Activated naive CD8-positive, alpha-beta T cell (primary cell): Measurements from ENCODE around the gene FGFR4.

Experiments used
- H3K27ac Mint-ChIP-seq: one replicate; pipeline ENCODE4 v1.8.0; 2021; ENCODE audit warnings: mixed read lengths
- H3K27me3 Mint-ChIP-seq: one replicate; pipeline ENCODE4 v1.8.0; 2021; ENCODE audit warnings: mixed read lengths
- H3K36me3 Mint-ChIP-seq: one replicate; pipeline ENCODE4 v1.8.0; 2021; ENCODE audit warnings: mixed read lengths
- H3K4me1 Mint-ChIP-seq: one replicate; pipeline ENCODE4 v1.8.0; 2021; ENCODE audit warnings: low read depth, mixed read lengths
- H3K4me3 Mint-ChIP-seq: one replicate; pipeline ENCODE4 v1.8.0; 2021; ENCODE audit warnings: mild to moderate bottlenecking, mixed read lengths
- H3K9me3 Mint-ChIP-seq: one replicate; pipeline ENCODE4 v1.8.0; 2021; ENCODE audit warnings: low read depth, mixed read lengths

FGFR4 gene

GRCh38 chr5:177071666-177072385, 14.9 kb upstream of the FGFR4 start:
- no peak overlapping the region for H3K4me3 Mint-ChIP-seq
- H3K36me3 Mint-ChIP-seq = no peaks in the 10 kb centered on the region
- no peaks in the 10 kb centered on the region for H3K9me3 Mint-ChIP-seq
- H3K27me3 Mint-ChIP-seq = no peaks in the 10 kb centered on the region
- peaks cover 3% of the 10 kb centered on the region for H3K4me1 Mint-ChIP-seq
- no peak overlapping the region for H3K27ac Mint-ChIP-seq

GRCh38 chr5:177077335-177077734, 9.4 kb upstream of the FGFR4 start:
- Mint-ChIP-seq H3K4me3 (no peak overlapping the region), H3K9me3 (no peaks in the 10 kb centered on the region), H3K4me1 (no peaks in the 10 kb centered on the region), H3K36me3 (no peaks in the 10 kb centered on the region), H3K27ac (no peak overlapping the region), H3K27me3 (no peaks in the 10 kb centered on the region)

- no peaks in the 10 kb centered on the region for H3K27me3 Mint-ChIP-seq
- H3K36me3 Mint-ChIP-seq = no peaks in the 10 kb centered on the region
- H3K27ac Mint-ChIP-seq = no peak overlapping the region
- no peaks in the 10 kb centered on the region for H3K4me1 Mint-ChIP-seq
- H3K9me3 Mint-ChIP-seq = no peaks in the 10 kb centered on the region
- no peak overlapping the region for H3K4me3 Mint-ChIP-seq
Measured at GRCh38 chr5:177079606-177080005, 7.1 kb upstream of the FGFR4 start.

- no peak overlapping the region for H3K27ac Mint-ChIP-seq
- H3K27me3 Mint-ChIP-seq = no peaks in the 10 kb centered on the region
- H3K36me3 Mint-ChIP-seq = no peaks in the 10 kb centered on the region
- H3K9me3 Mint-ChIP-seq = no peaks in the 10 kb centered on the region
- H3K4me1 Mint-ChIP-seq = no peaks in the 10 kb centered on the region
- H3K4me3 Mint-ChIP-seq = no peak overlapping the region
Measured at GRCh38 chr5:177080265-177080664, 6.5 kb upstream of the FGFR4 start.

GRCh38 chr5:177081859-177082258, 4.9 kb upstream of the FGFR4 start:
- H3K27ac Mint-ChIP-seq = no peak overlapping the region
- H3K4me1 Mint-ChIP-seq = peaks cover 5% of the 10 kb centered on the region
- no peaks in the 10 kb centered on the region for H3K27me3 Mint-ChIP-seq
- H3K9me3 Mint-ChIP-seq = no peaks in the 10 kb centered on the region
- no peak overlapping the region for H3K4me3 Mint-ChIP-seq
- no peaks in the 10 kb centered on the region for H3K36me3 Mint-ChIP-seq

- Mint-ChIP-seq H3K4me1 (peaks cover 10% of the 10 kb centered on the region), H3K4me3 (no peak overlapping the region), H3K9me3 (no peaks in the 10 kb centered on the region), H3K36me3 (no peaks in the 10 kb centered on the region), H3K27me3 (peaks cover 2% of the 10 kb centered on the region), H3K27ac (no peak overlapping the region)
Measured at GRCh38 chr5:177083357-177083756, 3.4 kb upstream of the FGFR4 start.

GRCh38 chr5:177084175-177084574, 2.5 kb upstream of the FGFR4 start:
- Mint-ChIP-seq H3K4me3 (no peak overlapping the region), H3K9me3 (no peaks in the 10 kb centered on the region), H3K27ac (no peak overlapping the region), H3K36me3 (no peaks in the 10 kb centered on the region), H3K27me3 (peaks cover 5% of the 10 kb centered on the region), H3K4me1 (peaks cover 10% of the 10 kb centered on the region)

- no peaks in the 10 kb centered on the region for H3K36me3 Mint-ChIP-seq
- peak overlapping the region; percentile 77 for H3K4me3 Mint-ChIP-seq
- no peaks in the 10 kb centered on the region for H3K9me3 Mint-ChIP-seq
- H3K27me3 Mint-ChIP-seq = peaks cover 5% of the 10 kb centered on the region
- H3K27ac Mint-ChIP-seq = peak overlapping the region; percentile 37
- H3K4me1 Mint-ChIP-seq = peaks cover 10% of the 10 kb centered on the region
Measured at GRCh38 chr5:177085985-177086653, 596 bp upstream of the FGFR4 start.

GRCh38 chr5:177087398-177088005, 787 bp downstream of the FGFR4 start:
- peak overlapping the region; percentile 20 for H3K4me3 Mint-ChIP-seq
- H3K36me3 Mint-ChIP-seq = no peaks in the 10 kb centered on the region
- no peak overlapping the region for H3K27ac Mint-ChIP-seq
- peaks cover 10% of the 10 kb centered on the region for H3K4me1 Mint-ChIP-seq
- no peaks in the 10 kb centered on the region for H3K9me3 Mint-ChIP-seq
- peaks cover 5% of the 10 kb centered on the region for H3K27me3 Mint-ChIP-seq

- peaks cover 10% of the 10 kb centered on the region for H3K4me1 Mint-ChIP-seq
- no peak overlapping the region for H3K27ac Mint-ChIP-seq
- peaks cover 5% of the 10 kb centered on the region for H3K27me3 Mint-ChIP-seq
- no peak overlapping the region for H3K4me3 Mint-ChIP-seq
- no peaks in the 10 kb centered on the region for H3K9me3 Mint-ChIP-seq
- no peaks in the 10 kb centered on the region for H3K36me3 Mint-ChIP-seq
Measured at GRCh38 chr5:177089127-177089526, 2.4 kb downstream of the FGFR4 start.

- Mint-ChIP-seq H3K36me3 (no peaks in the 10 kb centered on the region), H3K27ac (no peak overlapping the region), H3K4me3 (no peak overlapping the region)
Measured at GRCh38 chr5:177089825-177090641, 3.3 kb downstream of the FGFR4 start.

GRCh38 chr5:177090813-177091212, 4.1 kb downstream of the FGFR4 start:
- Mint-ChIP-seq H3K27ac (no peak overlapping the region), H3K4me1 (peaks cover 10% of the 10 kb centered on the region), H3K4me3 (no peak overlapping the region), H3K27me3 (peaks cover 5% of the 10 kb centered on the region), H3K9me3 (no peaks in the 10 kb centered on the region), H3K36me3 (no peaks in the 10 kb centered on the region)

More at GRCh38 chr5:177089825-177090641, 3.3 kb downstream of the FGFR4 start:
- no peaks in the 10 kb centered on the region for H3K9me3 Mint-ChIP-seq
- H3K4me1 Mint-ChIP-seq = peaks cover 10% of the 10 kb centered on the region
- H3K27me3 Mint-ChIP-seq = peaks cover 5% of the 10 kb centered on the region

- H3K4me1 Mint-ChIP-seq = peaks cover 6% of the 10 kb centered on the region
- H3K4me3 Mint-ChIP-seq = no peak overlapping the region
- peaks cover 5% of the 10 kb centered on the region for H3K27me3 Mint-ChIP-seq
- H3K9me3 Mint-ChIP-seq = no peaks in the 10 kb centered on the region
- H3K36me3 Mint-ChIP-seq = no peaks in the 10 kb centered on the region
- no peak overlapping the region for H3K27ac Mint-ChIP-seq
Measured at GRCh38 chr5:177091232-177091631, 4.5 kb downstream of the FGFR4 start.

- no peak overlapping the region for H3K27ac Mint-ChIP-seq
- H3K36me3 Mint-ChIP-seq = no peaks in the 10 kb centered on the region
- H3K4me1 Mint-ChIP-seq = peaks cover 4% of the 10 kb centered on the region
- H3K4me3 Mint-ChIP-seq = no peak overlapping the region
- peaks cover 5% of the 10 kb centered on the region for H3K27me3 Mint-ChIP-seq
- no peaks in the 10 kb centered on the region for H3K9me3 Mint-ChIP-seq
Measured at GRCh38 chr5:177092178-177093081, 5.7 kb downstream of the FGFR4 start.
